ENCODE data around the gene ARSI. TPM values are rescaled to one million over a fixed set of nuclear protein-coding genes. Genes with fewer than 3 reads are reported as not detected.

Gene ARSI
- 1.6 TPM for polyA plus RNA-seq (2013, experiment 1 of 2)
- 1.5 TPM for polyA plus RNA-seq (2013, experiment 2 of 2)

GRCh38 chr5:150302301-150303069, at the start of gene ARSI:
TSS of gene ARSI (minus strand) at chr5:150302905. CDS start at chr5:150302373, 532 bp downstream.
- Histone ChIP-seq H3K36me3 (ENCODE audit: control insufficient read depth in 1 of 2, insufficient read depth in 2 of 2, low read depth in 1 of 2, low read length in 2 of 2) (peaks cover 0 to 11% of the 10 kb centered on the region in 2 experiments), H2BK5ac (ENCODE audit: low read depth, low read length, poor library complexity, severe bottlenecking) (no peak within 1 kb of the TSS), H2AFZ (ENCODE audit: low read depth, low read length) (peak within 1 kb of the TSS; percentile 79), H4K91ac (ENCODE audit: low read length) (peak within 1 kb of the TSS; percentile 83), H2BK120ac (ENCODE audit: low read depth, low read length) (peak within 1 kb of the TSS; percentile 21), H2AK5ac (ENCODE audit: low read length, severe bottlenecking) (peak within 1 kb of the TSS; percentile 33), H3K79me1 (replicated peaks; ENCODE audit: low read length, poor library complexity, severe bottlenecking) (peaks cover 14% of the 10 kb centered on the region), H3K9ac (ENCODE audit: low read length) (peak within 1 kb of the TSS; percentile 84), H3K23ac (ENCODE audit: low read length in 2 of 2) (no peak within 1 kb of the TSS), H2BK15ac (ENCODE audit: low read depth, poor library complexity, severe bottlenecking) (peak within 1 kb of the TSS; percentile 91), H3K18ac (ENCODE audit: low read depth in 1 of 2, low read length in 2 of 2) (peak within 1 kb of the TSS; percentile 14 to 68), H2BK12ac (ENCODE audit: low read length in 2 of 2) (peak within 1 kb of the TSS; percentile 37 to 38), H4K8ac (ENCODE audit: low read length) (peak within 1 kb of the TSS; percentile 39), H3K14ac (ENCODE audit: low read length in 2 of 2) (peak within 1 kb of the TSS in 1 of 2 experiments; percentile 26), H3K9me3 (ENCODE audit: control insufficient read depth, low read length) (no peaks in the 10 kb centered on the region), H3K4me1 (ENCODE audit: control insufficient read depth, insufficient read depth, low read depth, low read length) (peaks cover 31% of the 10 kb centered on the region), H3K4me2 (ENCODE audit: low read length, poor library complexity, severe bottlenecking) (peak within 1 kb of the TSS; percentile 89), H3K27me3 (ENCODE audit: control insufficient read depth in 1 of 2, insufficient read depth in 1 of 2, low read length in 2 of 2) (no peaks in the 10 kb centered on the region), H3K27ac (ENCODE audit: low read length, poor library complexity, severe bottlenecking) (peak within 1 kb of the TSS; percentile 78), H3K4ac (ENCODE audit: low read depth in 1 of 2, low read length in 2 of 2) (peak within 1 kb of the TSS in 1 of 2 experiments; percentile 35), H3K4me3 (ENCODE audit: insufficient read depth in 1 of 2, low read depth in 1 of 2, low read length in 2 of 2) (peak within 1 kb of the TSS; percentile 54 to 58)
- peak; percentile 62 for DNase-seq
- WGBS, result 2% methylated on average over 56 of the region's 63 CpGs

GRCh38 chr5:150350524-150351344, 48.0 kb upstream of the ARSI start:
- Histone ChIP-seq H2BK5ac (ENCODE audit: low read depth, low read length, poor library complexity, severe bottlenecking) (no peak overlapping the region), H3K27me3 (ENCODE audit: control insufficient read depth in 1 of 2, insufficient read depth in 1 of 2, low read length in 2 of 2) (no peaks in the 10 kb centered on the region), H4K8ac (ENCODE audit: low read length) (peak overlapping the region; percentile 59), H3K4me3 (ENCODE audit: insufficient read depth in 1 of 2, low read depth in 1 of 2, low read length in 2 of 2) (no peak overlapping the region), H3K4me2 (ENCODE audit: low read length, poor library complexity, severe bottlenecking) (no peak overlapping the region), H3K23ac (ENCODE audit: low read length in 2 of 2) (no peak overlapping the region), H3K79me1 (replicated peaks; ENCODE audit: low read length, poor library complexity, severe bottlenecking) (no peaks in the 10 kb centered on the region), H2AK5ac (ENCODE audit: low read length, severe bottlenecking) (peak overlapping the region; percentile 68), H3K18ac (ENCODE audit: low read depth in 1 of 2, low read length in 2 of 2) (peak overlapping the region in 1 of 2 experiments; percentile 16), H3K9me3 (ENCODE audit: control insufficient read depth, low read length) (no peaks in the 10 kb centered on the region), H4K91ac (ENCODE audit: low read length) (peak overlapping the region; percentile 84), H3K4ac (ENCODE audit: low read depth in 1 of 2, low read length in 2 of 2) (peak overlapping the region in 1 of 2 experiments; percentile 24), H3K4me1 (ENCODE audit: control insufficient read depth, insufficient read depth, low read depth, low read length) (peaks cover 16% of the 10 kb centered on the region), H3K36me3 (ENCODE audit: control insufficient read depth in 1 of 2, insufficient read depth in 2 of 2, low read depth in 1 of 2, low read length in 2 of 2) (no peaks in the 10 kb centered on the region), H2BK15ac (ENCODE audit: low read depth, poor library complexity, severe bottlenecking) (no peak overlapping the region), H3K14ac (ENCODE audit: low read length in 2 of 2) (no peak overlapping the region), H3K27ac (ENCODE audit: low read length, poor library complexity, severe bottlenecking) (peak overlapping the region; percentile 4), H2AFZ (ENCODE audit: low read depth, low read length) (no peak overlapping the region), H2BK12ac (ENCODE audit: low read length in 2 of 2) (peak overlapping the region in 1 of 2 experiments; percentile 69), H2BK120ac (ENCODE audit: low read depth, low read length) (no peak overlapping the region), H3K9ac (ENCODE audit: low read length) (no peak overlapping the region)
- DNase-seq, result peak; percentile 79
- WGBS, result 52% methylated on average over 7 of the region's 7 CpGs

- Histone ChIP-seq H2BK120ac (ENCODE audit: low read depth, low read length) (no peak overlapping the region), H3K14ac (ENCODE audit: low read length in 2 of 2) (no peak overlapping the region), H3K27me3 (ENCODE audit: control insufficient read depth in 1 of 2, insufficient read depth in 1 of 2, low read length in 2 of 2) (no peaks in the 10 kb centered on the region), H3K79me1 (replicated peaks; ENCODE audit: low read length, poor library complexity, severe bottlenecking) (no peaks in the 10 kb centered on the region), H4K8ac (ENCODE audit: low read length) (no peak overlapping the region), H3K4ac (ENCODE audit: low read depth in 1 of 2, low read length in 2 of 2) (no peak overlapping the region), H3K36me3 (ENCODE audit: control insufficient read depth in 1 of 2, insufficient read depth in 2 of 2, low read depth in 1 of 2, low read length in 2 of 2) (no peaks in the 10 kb centered on the region), H4K91ac (ENCODE audit: low read length) (peak overlapping the region; percentile 47), H2BK12ac (ENCODE audit: low read length in 2 of 2) (peak overlapping the region in 1 of 2 experiments; percentile 29), H2BK5ac (ENCODE audit: low read depth, low read length, poor library complexity, severe bottlenecking) (no peak overlapping the region), H3K27ac (ENCODE audit: low read length, poor library complexity, severe bottlenecking) (peak overlapping the region; percentile 55), H3K18ac (ENCODE audit: low read depth in 1 of 2, low read length in 2 of 2) (no peak overlapping the region), H3K4me2 (ENCODE audit: low read length, poor library complexity, severe bottlenecking) (no peak overlapping the region), H3K23ac (ENCODE audit: low read length in 2 of 2) (no peak overlapping the region), H3K9ac (ENCODE audit: low read length) (no peak overlapping the region), H2BK15ac (ENCODE audit: low read depth, poor library complexity, severe bottlenecking) (no peak overlapping the region), H3K4me3 (ENCODE audit: insufficient read depth in 1 of 2, low read depth in 1 of 2, low read length in 2 of 2) (no peak overlapping the region), H2AFZ (ENCODE audit: low read depth, low read length) (no peak overlapping the region), H3K9me3 (ENCODE audit: control insufficient read depth, low read length) (no peaks in the 10 kb centered on the region), H3K4me1 (ENCODE audit: control insufficient read depth, insufficient read depth, low read depth, low read length) (peaks cover 16% of the 10 kb centered on the region), H2AK5ac (ENCODE audit: low read length, severe bottlenecking) (peak overlapping the region; percentile 90)
- DNase-seq, result no peak
- WGBS, result 90% methylated on average over 6 of the region's 6 CpGs
These were observed 47.1 kb upstream of the ARSI start for GRCh38 chr5:150349681-150350275.
